Measurements from ENCODE around the gene PURA. TPM values are rescaled to one million over a fixed set of nuclear protein-coding genes. Genes with fewer than 3 reads are reported as not detected.

The PURA gene
- total and polyA plus RNA-seq, 3 experiments from 2014 or later: 4.8 to 16.4 (median 14.8) TPM

DNA sequence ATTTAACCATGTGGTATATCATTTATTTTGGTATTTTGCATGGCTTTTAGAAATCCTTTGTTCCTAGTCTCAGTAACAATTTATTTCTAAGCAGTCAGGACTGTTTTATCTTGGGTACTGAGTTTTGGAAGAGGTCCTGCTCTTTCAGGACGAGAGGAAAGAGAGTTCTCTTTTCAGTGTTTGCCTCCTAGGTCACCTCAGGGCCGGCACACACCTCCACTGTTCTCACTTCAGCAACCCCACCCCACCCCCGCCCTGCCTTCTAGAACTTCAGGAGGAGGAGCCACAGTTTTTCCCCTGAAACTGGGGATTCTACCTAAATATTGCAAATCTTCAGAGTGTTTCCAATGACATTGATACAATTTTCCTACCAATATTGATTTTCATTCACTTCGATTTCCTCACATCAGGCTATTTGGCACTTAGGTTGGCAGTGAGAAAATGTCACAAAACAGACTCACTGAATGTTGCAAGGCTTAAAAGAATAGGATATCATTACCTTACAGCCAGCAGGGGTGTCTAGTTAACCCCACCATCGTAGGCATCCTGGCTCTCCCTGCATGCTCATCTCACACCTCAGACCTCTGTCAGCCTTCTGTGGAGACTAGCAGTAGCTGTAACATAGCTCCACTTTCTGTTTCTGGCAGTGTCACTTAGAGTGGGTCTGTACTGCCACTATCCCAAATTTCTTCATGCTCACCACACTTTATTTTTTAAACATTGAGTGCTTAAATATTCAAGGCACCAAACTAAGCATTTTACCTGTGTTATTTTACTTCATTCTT is 17.2 kb downstream of the PURA start:
- ChIA-PET POLR2A (interaction anchor here (0.5 to 1.3 kb wide), 2 partner anchors 22 to 24 kb away, joined by 3 to 6 read pairs; no protein-coding TSS in a partner anchor), CTCF (interaction anchor here (0.6 to 6.7 kb wide), 2 partner anchors 14 to 500 kb away, joined by 3 to 54 read pairs; no protein-coding TSS in a partner anchor)
- Mint-ChIP-seq H3K36me3 (no peaks in the 10 kb centered on the region), H3K9me3 (no peaks in the 10 kb centered on the region), H3K27ac (peak overlapping the region in 4 of 8 donors; percentile 2 to 59 (median 24)), H3K27me3 (no peaks in the 10 kb centered on the region), H3K4me1 (peaks cover 38 to 62% (median 59%) of the 10 kb centered on the region in 3 donors), H3K4me3 (no peak overlapping the region)
- no peaks in the 10 kb centered on the region for H3K27me3 ChIP-seq (ENCODE audit: insufficient read depth, low read length, poor library complexity, severe bottlenecking)
- no peak overlapping the region for H3K4me3 ChIP-seq (ENCODE audit: low read length)
- H3K36me3 ChIP-seq (ENCODE audit: insufficient read depth, low read length): no peaks in the 10 kb centered on the region
- H3K27ac ChIP-seq (ENCODE audit: low read depth, low read length): no peak overlapping the region
- no peak for DNase-seq
- H3K9me3 ChIP-seq (ENCODE audit: low read length): no peaks in the 10 kb centered on the region
- H3K4me1 ChIP-seq (ENCODE audit: insufficient read depth, low read length): peaks cover 25% of the 10 kb centered on the region

DNA sequence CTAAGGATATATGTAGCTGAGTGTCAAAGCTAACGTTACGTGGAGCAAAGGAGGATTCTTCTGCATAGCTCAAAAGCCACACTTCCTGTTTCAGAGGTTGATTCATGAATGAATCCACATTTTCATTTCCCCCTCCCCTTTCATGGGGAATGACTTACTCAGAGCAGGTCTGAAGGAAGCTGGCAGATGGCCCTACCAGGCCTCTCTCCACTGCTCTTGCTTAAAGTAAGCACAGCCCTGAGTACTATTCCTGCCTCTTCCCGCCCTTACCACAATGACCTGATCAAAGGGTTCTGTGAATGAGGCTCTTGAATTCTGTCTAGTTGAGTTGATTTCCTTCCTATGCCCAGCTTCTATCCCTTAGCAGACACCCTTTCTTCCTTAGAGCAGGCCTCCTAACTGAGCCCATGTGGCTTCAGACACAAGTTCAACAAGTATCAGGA is 18.1 kb downstream of the PURA start:
- ChIA-PET POLR2A (interaction anchor here (1.3 kb wide), 1 partner anchor 25 kb away, joined by 6 read pairs; no protein-coding TSS in a partner anchor), CTCF (interaction anchor here (0.6 to 6.7 kb wide), 4 partner anchors 13 to 501 kb away, joined by 3 to 54 read pairs (median 5); partner anchors contain the start of gene PURA)
- Histone ChIP-seq H3K9me3 (ENCODE audit: low read length) (no peaks in the 10 kb centered on the region), H3K27ac (ENCODE audit: low read depth, low read length) (no peak overlapping the region), H3K27me3 (ENCODE audit: insufficient read depth, low read length, poor library complexity, severe bottlenecking) (no peaks in the 10 kb centered on the region), H3K4me3 (ENCODE audit: low read length) (no peak overlapping the region), H3K4me1 (ENCODE audit: insufficient read depth, low read length) (peaks cover 25% of the 10 kb centered on the region), H3K36me3 (ENCODE audit: insufficient read depth, low read length) (no peaks in the 10 kb centered on the region)
- Mint-ChIP-seq H3K36me3 (no peaks in the 10 kb centered on the region), H3K27me3 (no peaks in the 10 kb centered on the region), H3K4me1 (peaks cover 37 to 59% (median 52%) of the 10 kb centered on the region in 3 donors), H3K4me3 (peak overlapping the region in 2 of 7 donors; percentile 8 to 26), H3K9me3 (no peaks in the 10 kb centered on the region), H3K27ac (peak overlapping the region in 5 of 8 donors; percentile 33 to 59 (median 45))
- DNase-seq: no peak

DNA sequence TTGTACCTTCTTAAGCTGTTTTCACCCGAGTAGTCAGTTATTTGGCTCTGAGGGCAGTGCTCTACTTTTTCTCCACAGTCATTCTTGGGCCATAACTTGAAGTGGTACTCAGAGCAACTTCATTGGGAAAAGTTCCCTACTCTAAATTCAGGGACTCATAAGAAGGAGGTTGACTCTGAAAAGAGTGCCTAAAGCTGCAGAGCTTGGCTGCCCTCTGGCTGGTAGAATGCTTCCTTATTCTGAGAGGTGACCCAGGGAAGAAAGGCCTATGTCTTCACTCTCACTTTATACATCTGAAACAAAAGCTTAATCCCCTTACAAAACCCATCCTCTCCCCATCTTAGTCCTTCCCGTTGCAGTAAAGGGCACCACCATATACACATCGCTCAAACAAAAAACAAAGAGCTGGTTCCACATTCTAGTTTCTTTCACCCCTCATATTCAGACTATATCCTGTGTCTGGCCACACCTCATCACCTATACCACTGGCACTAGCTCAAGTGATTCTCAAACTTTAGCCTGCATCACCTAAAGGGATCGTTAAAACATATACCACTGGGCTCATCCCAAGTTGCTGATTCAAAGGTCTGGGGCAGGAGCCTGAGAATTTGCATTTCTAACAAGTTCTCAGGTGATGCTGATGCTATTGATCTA is 19.7 kb downstream of the PURA start:
- Mint-ChIP-seq H3K27me3 (no peaks in the 10 kb centered on the region), H3K27ac (peak overlapping the region in 2 of 8 donors; percentile 6 to 68), H3K36me3 (no peaks in the 10 kb centered on the region), H3K9me3 (no peaks in the 10 kb centered on the region), H3K4me3 (no peak overlapping the region), H3K4me1 (peaks cover 37 to 63% (median 54%) of the 10 kb centered on the region in 3 donors)
- ChIA-PET POLR2A (interaction anchor here (0.5 to 1.5 kb wide), 2 partner anchors 20 kb away, joined by 3 to 4 read pairs; partner anchors contain the start of gene PURA), CTCF (interaction anchor here (0.9 to 6.7 kb wide), 5 partner anchors 8 to 60 kb away, joined by 3 to 54 read pairs (median 3); no protein-coding TSS in a partner anchor)
- Histone ChIP-seq H3K9me3 (ENCODE audit: low read length) (no peaks in the 10 kb centered on the region), H3K4me3 (ENCODE audit: low read length) (no peak overlapping the region), H3K27ac (ENCODE audit: low read depth, low read length) (no peak overlapping the region), H3K4me1 (ENCODE audit: insufficient read depth, low read length) (peaks cover 25% of the 10 kb centered on the region), H3K27me3 (ENCODE audit: insufficient read depth, low read length, poor library complexity, severe bottlenecking) (no peaks in the 10 kb centered on the region), H3K36me3 (ENCODE audit: insufficient read depth, low read length) (no peaks in the 10 kb centered on the region)
- DNase-seq: no peak

DNA sequence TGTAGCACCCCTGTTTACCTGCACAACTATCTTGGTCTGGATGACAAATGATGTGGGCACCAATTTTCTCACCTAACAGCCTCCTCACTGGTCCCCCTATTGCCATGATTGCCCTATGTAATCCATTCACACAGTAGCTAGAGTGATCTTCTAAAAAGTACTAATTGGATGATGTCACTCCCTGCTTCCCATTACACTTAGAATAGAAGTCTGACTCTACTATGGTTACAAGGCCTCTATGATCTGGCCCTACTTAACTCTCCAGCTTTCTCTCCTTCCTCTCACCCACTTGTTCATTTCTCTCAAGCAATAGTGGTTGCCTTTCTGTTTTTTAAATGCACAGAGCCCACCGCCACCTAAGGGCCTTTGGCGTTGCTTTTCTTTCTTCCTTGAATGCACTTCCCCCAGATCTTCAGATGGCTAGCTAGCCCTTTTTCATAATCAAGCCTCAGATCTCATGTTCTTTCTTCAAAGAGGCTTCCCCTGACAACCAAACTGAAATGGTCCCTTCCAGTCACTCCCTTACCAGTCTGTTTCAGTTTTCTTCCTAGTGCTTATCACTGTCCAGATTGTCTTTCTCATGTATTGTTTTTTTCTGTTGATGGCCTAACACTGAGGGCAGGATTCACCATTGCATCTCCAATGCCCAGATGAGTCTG is 20.5 kb downstream of the PURA start:
- no peak overlapping the region for H3K27ac ChIP-seq (ENCODE audit: low read depth, low read length)
- H3K9me3 ChIP-seq (ENCODE audit: low read length): no peaks in the 10 kb centered on the region
- peak overlapping the region in 1 of 7 donors; percentile 9 for H3K4me3 Mint-ChIP-seq
- POLR2A ChIA-PET: interaction anchor here (0.5 kb wide), 1 partner anchor 19 kb away, joined by 3 read pairs; no protein-coding TSS in a partner anchor
- H3K4me1 ChIP-seq (ENCODE audit: insufficient read depth, low read length): peaks cover 25% of the 10 kb centered on the region
- peaks cover 38 to 65% (median 54%) of the 10 kb centered on the region in 3 donors for H3K4me1 Mint-ChIP-seq
- H3K27ac Mint-ChIP-seq: no peak overlapping the region
- no peaks in the 10 kb centered on the region for H3K27me3 ChIP-seq (ENCODE audit: insufficient read depth, low read length, poor library complexity, severe bottlenecking)
- CTCF ChIA-PET: interaction anchor here (2.2 to 6.7 kb wide), 2 partner anchors 10 to 61 kb away, joined by 8 to 54 read pairs; no protein-coding TSS in a partner anchor
- DNase-seq: no peak
- no peaks in the 10 kb centered on the region for H3K27me3 Mint-ChIP-seq
- H3K36me3 Mint-ChIP-seq: no peaks in the 10 kb centered on the region
- no peak overlapping the region for H3K4me3 ChIP-seq (ENCODE audit: low read length)
- no peaks in the 10 kb centered on the region for H3K9me3 Mint-ChIP-seq
- H3K36me3 ChIP-seq (ENCODE audit: insufficient read depth, low read length): no peaks in the 10 kb centered on the region

DNA sequence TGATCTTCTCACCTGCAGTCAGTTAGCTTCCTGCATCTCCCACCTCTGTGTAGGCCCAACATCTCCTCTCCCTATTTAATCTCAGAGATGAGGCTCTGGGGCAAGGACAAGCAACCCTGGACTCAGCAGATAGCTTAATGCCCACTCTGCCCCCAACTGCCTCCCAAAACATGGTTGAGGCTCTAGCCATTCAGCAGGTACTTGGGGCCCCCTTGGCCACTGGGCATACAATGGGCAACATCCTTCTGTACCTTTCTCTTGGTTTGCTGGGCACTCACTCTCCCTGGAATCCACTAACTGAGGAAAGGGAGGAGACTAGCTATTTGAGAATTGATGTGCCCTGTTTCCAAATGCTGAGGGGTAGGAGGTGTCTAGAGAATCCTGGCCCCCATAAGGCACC is 21.2 kb downstream of the PURA start:
- H3K27me3 ChIP-seq (ENCODE audit: insufficient read depth, low read length, poor library complexity, severe bottlenecking): no peaks in the 10 kb centered on the region
- H3K4me1 Mint-ChIP-seq: peaks cover 38 to 65% (median 54%) of the 10 kb centered on the region in 3 donors
- H3K27ac Mint-ChIP-seq: no peak overlapping the region
- no peaks in the 10 kb centered on the region for H3K36me3 ChIP-seq (ENCODE audit: insufficient read depth, low read length)
- H3K4me3 Mint-ChIP-seq: no peak overlapping the region
- no peak overlapping the region for H3K4me3 ChIP-seq (ENCODE audit: low read length)
- H3K27ac ChIP-seq (ENCODE audit: low read depth, low read length): no peak overlapping the region
- H3K36me3 Mint-ChIP-seq: no peaks in the 10 kb centered on the region
- H3K27me3 Mint-ChIP-seq: no peaks in the 10 kb centered on the region
- peaks cover 25% of the 10 kb centered on the region for H3K4me1 ChIP-seq (ENCODE audit: insufficient read depth, low read length)
- H3K9me3 ChIP-seq (ENCODE audit: low read length): no peaks in the 10 kb centered on the region
- ChIA-PET POLR2A (no interaction called here), CTCF (interaction anchor here (2.2 to 6.7 kb wide), 2 partner anchors 10 to 62 kb away, joined by 8 to 54 read pairs; no protein-coding TSS in a partner anchor)
- H3K9me3 Mint-ChIP-seq: no peaks in the 10 kb centered on the region
- no peak for DNase-seq

DNA sequence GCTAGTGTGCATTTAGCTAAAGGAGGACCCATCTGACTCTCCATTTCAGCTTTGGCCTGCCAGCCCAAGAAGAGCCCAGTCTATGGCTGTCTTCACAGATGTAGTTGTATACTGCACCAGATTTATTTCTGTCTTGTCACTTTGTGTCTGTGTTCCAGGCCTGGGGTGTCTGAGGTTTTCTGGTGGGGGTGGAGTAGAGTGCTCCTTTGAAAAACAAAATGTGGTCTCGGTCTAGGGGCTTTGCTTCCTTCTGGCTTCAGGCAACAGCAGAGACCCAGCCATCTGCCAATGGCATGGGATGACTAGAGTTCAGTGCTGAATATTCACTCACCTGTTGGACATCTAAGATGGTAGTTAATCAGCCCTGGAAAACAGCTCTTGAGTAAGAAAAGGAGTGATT is 22.7 kb downstream of the PURA start:
- Mint-ChIP-seq H3K36me3 (no peaks in the 10 kb centered on the region), H3K4me3 (no peak overlapping the region)
- CTCF ChIA-PET: interaction anchor here (0.9 to 6.7 kb wide), 4 partner anchors 8 to 63 kb away, joined by 3 to 54 read pairs (median 4); no protein-coding TSS in a partner anchor

DNA sequence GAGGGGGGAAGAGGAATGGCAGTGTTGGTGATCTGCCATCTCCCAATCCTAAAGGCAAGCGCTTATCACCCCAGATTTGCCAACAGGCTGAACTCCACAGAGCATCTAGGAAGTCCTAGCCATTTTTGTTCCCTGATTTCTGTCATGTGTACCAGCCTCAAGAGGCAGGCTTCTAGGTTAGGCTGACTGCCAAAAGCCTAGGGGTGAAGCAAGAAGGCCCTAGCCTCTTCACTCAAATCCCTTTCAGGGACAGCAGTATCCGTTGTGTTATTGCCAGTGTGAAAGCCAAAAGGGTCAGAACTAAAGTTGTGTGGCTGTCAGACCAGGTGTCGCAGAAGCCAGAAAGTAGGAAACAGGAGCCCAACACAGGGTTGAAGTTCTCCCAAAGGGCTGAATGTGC is 26.5 kb downstream of the PURA start:
- no peak for DNase-seq
- Mint-ChIP-seq H3K4me1 (peaks cover 21 to 37% (median 25%) of the 10 kb centered on the region in 3 donors), H3K27me3 (peaks cover 10 to 11% of the 10 kb centered on the region in 2 donors), H3K27ac (peak overlapping the region in 1 of 8 donors; percentile 25), H3K9me3 (no peaks in the 10 kb centered on the region), H3K4me3 (no peak overlapping the region), H3K36me3 (peaks cover 0 to 2% (median 0%) of the 10 kb centered on the region in 3 donors)
- ChIA-PET POLR2A (no interaction called here), CTCF (interaction anchor here (1.0 kb wide), 2 partner anchors 67 to 76 kb away, joined by 3 to 4 read pairs; no protein-coding TSS in a partner anchor)
- H3K4me1 ChIP-seq (ENCODE audit: insufficient read depth, low read length): peaks cover 12% of the 10 kb centered on the region
- no peaks in the 10 kb centered on the region for H3K36me3 ChIP-seq (ENCODE audit: insufficient read depth, low read length)
- H3K4me3 ChIP-seq (ENCODE audit: low read length): no peak overlapping the region
- no peak overlapping the region for H3K27ac ChIP-seq (ENCODE audit: low read depth, low read length)
- peaks cover 8% of the 10 kb centered on the region for H3K27me3 ChIP-seq (ENCODE audit: insufficient read depth, low read length, poor library complexity, severe bottlenecking)
- H3K9me3 ChIP-seq (ENCODE audit: low read length): no peaks in the 10 kb centered on the region

More for the DNA sequence above, 22.7 kb downstream of the PURA start:
- Mint-ChIP-seq H3K27me3 (no peaks in the 10 kb centered on the region), H3K9me3 (no peaks in the 10 kb centered on the region), H3K4me1 (peaks cover 29 to 50% (median 41%) of the 10 kb centered on the region in 3 donors), H3K27ac (peak overlapping the region in 1 of 8 donors; percentile 23)
- H3K27me3 ChIP-seq (ENCODE audit: insufficient read depth, low read length, poor library complexity, severe bottlenecking): no peaks in the 10 kb centered on the region
- POLR2A ChIA-PET: no interaction called here
- DNase-seq: no peak
- no peaks in the 10 kb centered on the region for H3K9me3 ChIP-seq (ENCODE audit: low read length)
- H3K36me3 ChIP-seq (ENCODE audit: insufficient read depth, low read length): no peaks in the 10 kb centered on the region
- no peak overlapping the region for H3K27ac ChIP-seq (ENCODE audit: low read depth, low read length)
- peaks cover 20% of the 10 kb centered on the region for H3K4me1 ChIP-seq (ENCODE audit: insufficient read depth, low read length)
- H3K4me3 ChIP-seq (ENCODE audit: low read length): no peak overlapping the region

All from CD8-positive, alpha-beta memory T cell (primary cell).